Gastroesophageal sphincter (tissue), 3 donors: ENCODE data around the gene ATP10A.

Source experiments
- EP300 ChIP-seq: sonication (generic); formaldehyde crosslinking; IDR thresholded peaks from one replicate; pipeline ENCODE4 v1.6.1; 2017; ENCODE audit warnings: antibody characterized with exemption, mild to moderate bottlenecking
- TF ChIP-seq, protein P1 (sequence below), 4 experiments: fragments of 200-600 bp in 2 of 4; fragments of 450-650 bp in 2 of 4; sonication (generic) in 1 of 4; IDR thresholded peaks; one replicate each; pipeline ENCODE4 v1.5.1; 2017 to 2019; ENCODE audit warnings: antibody characterized with exemption in 4 of 4, mild to moderate bottlenecking in 2 of 4, moderate library complexity in 2 of 4

DNA sequence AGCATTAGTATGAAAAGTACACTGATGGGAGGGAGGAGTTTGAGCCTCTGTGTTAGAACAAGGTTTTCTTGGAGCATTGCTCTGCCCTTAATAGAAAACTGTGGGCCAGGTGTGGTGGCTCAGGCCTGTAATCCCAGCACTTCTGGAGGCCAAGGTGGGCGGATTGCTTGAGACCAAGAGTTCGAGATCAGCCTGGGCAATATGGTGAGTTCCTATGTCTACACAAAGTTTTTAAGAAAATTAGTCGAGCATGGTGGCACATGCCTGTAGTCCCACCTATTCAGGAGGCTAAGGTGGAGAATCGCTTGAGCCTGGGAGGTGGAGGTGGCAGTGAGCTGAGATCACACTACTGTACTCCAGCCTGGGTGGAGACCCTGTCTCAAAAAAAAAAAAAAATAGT, 103.7 kb downstream of the ATP10A start:
- TF ChIP-seq, protein P1, sequence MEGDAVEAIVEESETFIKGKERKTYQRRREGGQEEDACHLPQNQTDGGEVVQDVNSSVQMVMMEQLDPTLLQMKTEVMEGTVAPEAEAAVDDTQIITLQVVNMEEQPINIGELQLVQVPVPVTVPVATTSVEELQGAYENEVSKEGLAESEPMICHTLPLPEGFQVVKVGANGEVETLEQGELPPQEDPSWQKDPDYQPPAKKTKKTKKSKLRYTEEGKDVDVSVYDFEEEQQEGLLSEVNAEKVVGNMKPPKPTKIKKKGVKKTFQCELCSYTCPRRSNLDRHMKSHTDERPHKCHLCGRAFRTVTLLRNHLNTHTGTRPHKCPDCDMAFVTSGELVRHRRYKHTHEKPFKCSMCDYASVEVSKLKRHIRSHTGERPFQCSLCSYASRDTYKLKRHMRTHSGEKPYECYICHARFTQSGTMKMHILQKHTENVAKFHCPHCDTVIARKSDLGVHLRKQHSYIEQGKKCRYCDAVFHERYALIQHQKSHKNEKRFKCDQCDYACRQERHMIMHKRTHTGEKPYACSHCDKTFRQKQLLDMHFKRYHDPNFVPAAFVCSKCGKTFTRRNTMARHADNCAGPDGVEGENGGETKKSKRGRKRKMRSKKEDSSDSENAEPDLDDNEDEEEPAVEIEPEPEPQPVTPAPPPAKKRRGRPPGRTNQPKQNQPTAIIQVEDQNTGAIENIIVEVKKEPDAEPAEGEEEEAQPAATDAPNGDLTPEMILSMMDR (IDR thresholded peaks at IDR 0.05) = no peak
- no peak for TF ChIP-seq EP300
